Measurements from ENCODE around the gene UNC5C.

DNA sequence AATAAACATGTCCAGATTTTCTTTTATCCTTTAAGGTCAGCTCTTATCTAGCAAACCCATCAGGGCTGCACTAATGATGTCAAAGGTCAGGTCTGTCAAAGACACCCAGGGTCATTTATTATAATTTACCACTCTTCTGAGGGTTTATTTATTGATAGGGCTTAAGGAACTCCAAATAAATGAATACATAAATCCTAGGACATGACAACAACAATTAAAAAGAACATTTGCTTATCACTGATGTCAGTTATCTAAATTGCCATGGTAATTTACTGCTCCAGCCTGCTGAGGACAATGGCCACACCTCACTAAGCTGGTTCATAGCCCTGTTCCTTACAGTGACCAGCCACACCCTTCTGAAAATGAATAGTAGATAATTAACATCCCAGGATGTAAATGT is 317.1 kb downstream of the UNC5C start:
- TF ChIP-seq EZH2phosphoT487 (IDR thresholded peaks at IDR 0.05) (no peak), EZH2 (IDR thresholded peaks at IDR 0.05) (no peak), CTCF (IDR thresholded peaks at IDR 0.05) (no peak)

Data from neural progenitor cell (in vitro differentiated cells).